GM10248 (cell line): ENCODE results near the gene TFDP2.

ENCODE experiments used
- CTCF ChIA-PET: fragments of 300-600 bp; sonication (Branson Sonifier 250); formaldehyde crosslinking; extraction: SDS; loops from one replicate; lab custom pipeline; 2021; ENCODE audit warnings: antibody characterized with exemption; lab: Yijun Ruan, JAX
- POLR2A ChIA-PET: fragments of 350-650 bp; sonication (Branson Sonifier 250); formaldehyde crosslinking; extraction: SDS; loops from one replicate; lab custom pipeline; 2020; ENCODE audit warnings: antibody characterized with exemption; lab: Yijun Ruan, JAX
- DNase-seq: peaks from one replicate; pipeline ENCODE4 v3.0.0; 2012; ENCODE audit errors: extremely low spot score
- CTCF ChIP-seq: IDR thresholded peaks from 2 replicates; pipeline ENCODE4 v1.5.1; 2012; ENCODE audit warnings: mild to moderate bottlenecking, low read depth; ENCODE audit errors: extremely low read depth, missing control alignments, control extremely low read depth

The TFDP2 gene

GRCh38 chr3:141972399-141972798 lies 176.9 kb downstream of the TFDP2 start:
- no peak for TF ChIP-seq CTCF
- ChIA-PET POLR2A (no interaction called here), CTCF (interaction anchor here (1.3 to 2.1 kb wide), 3 partner anchors 8 to 307 kb away, joined by 3 to 8 read pairs (median 3); no protein-coding TSS in a partner anchor)
- no peak for DNase-seq

GRCh38 chr3:141971571-141971970 lies 177.8 kb downstream of the TFDP2 start:
- TF ChIP-seq CTCF: no peak
- ChIA-PET CTCF (interaction anchor here (1.3 to 2.1 kb wide), 2 partner anchors 9 kb away, joined by 3 to 8 read pairs; no protein-coding TSS in a partner anchor), POLR2A (no interaction called here)
- DNase-seq: no peak

GRCh38 chr3:141969711-141970110 lies 179.6 kb downstream of the TFDP2 start:
- TF ChIP-seq CTCF: no peak
- CTCF ChIA-PET: no interaction called here
- POLR2A ChIA-PET: no interaction called here
- DNase-seq: no peak

- no peak for DNase-seq
- no peak for TF ChIP-seq CTCF
- POLR2A ChIA-PET: no interaction called here
- CTCF ChIA-PET: interaction anchor here (1.2 to 1.5 kb wide), 2 partner anchors 11 to 314 kb away, joined by 3 to 6 read pairs; no protein-coding TSS in a partner anchor
These were observed 183.9 kb downstream of the TFDP2 start for GRCh38 chr3:141965471-141965870.

GRCh38 chr3:141963301-141963700 lies 186.0 kb downstream of the TFDP2 start:
- POLR2A ChIA-PET: no interaction called here
- CTCF ChIA-PET: interaction anchor here (0.9 to 2.8 kb wide), 5 partner anchors 9 to 334 kb away, joined by 3 to 17 read pairs (median 8); no protein-coding TSS in a partner anchor

GRCh38 chr3:141960731-141961130 lies 188.6 kb downstream of the TFDP2 start:
- no peak for TF ChIP-seq CTCF
- no peak for DNase-seq
- ChIA-PET POLR2A (no interaction called here), CTCF (interaction anchor here (1.3 to 2.8 kb wide), 2 partner anchors 15 to 319 kb away, joined by 4 to 9 read pairs; no protein-coding TSS in a partner anchor)

More at GRCh38 chr3:141963301-141963700, 186.0 kb downstream of the TFDP2 start:
- no peak for DNase-seq
- no peak for TF ChIP-seq CTCF
